ENCODE data around the gene SLC26A11.

DNA sequence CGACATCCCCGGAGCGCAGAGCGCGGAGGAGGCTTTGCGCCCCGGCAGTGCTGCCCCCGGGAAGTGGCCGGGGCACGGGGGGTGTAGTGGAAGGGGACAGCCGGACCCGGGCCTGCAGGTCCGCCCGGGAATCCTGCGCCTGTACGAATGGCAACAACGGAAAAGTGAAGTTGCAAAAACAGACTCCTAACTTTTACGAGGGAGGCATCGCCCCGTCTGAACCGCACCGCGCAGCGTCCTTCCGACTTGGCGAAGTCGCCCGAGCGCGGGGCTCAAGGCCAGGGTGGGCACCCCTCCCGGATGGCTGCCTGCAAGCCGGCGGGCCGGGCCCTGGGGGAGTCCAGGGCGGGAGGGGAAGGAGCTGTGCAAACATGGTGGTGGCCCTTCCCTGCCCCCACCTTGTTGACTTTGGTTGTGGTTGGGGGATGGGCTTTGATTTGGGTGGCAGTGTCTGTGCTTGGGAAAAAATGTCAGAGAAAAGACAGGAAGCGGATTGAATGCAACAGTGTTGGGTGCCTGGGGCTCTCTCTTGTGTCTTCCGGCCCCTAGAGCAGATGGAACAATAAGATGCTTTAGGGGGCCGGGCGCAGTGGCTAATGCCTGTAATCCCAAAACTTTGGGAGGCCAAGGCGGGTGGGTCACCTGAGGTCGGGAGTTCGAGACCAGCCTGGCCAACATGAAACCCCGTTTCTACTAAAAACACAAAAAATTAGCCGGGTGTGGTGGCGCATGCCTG, 41.1 kb downstream of the SLC26A11 start:
- TF ChIP-seq POLR2AphosphoS5 (IDR thresholded peaks at IDR 0.05; ENCODE audit: low read depth) (no peak), REST (IDR thresholded peaks at IDR 0.05; ENCODE audit: insufficient replicate concordance, low read depth) (no peak), SPI1 (IDR thresholded peaks at IDR 0.05; ENCODE audit: borderline replicate concordance, low read depth) (no peak)
- TF ChIP-seq, protein P1, sequence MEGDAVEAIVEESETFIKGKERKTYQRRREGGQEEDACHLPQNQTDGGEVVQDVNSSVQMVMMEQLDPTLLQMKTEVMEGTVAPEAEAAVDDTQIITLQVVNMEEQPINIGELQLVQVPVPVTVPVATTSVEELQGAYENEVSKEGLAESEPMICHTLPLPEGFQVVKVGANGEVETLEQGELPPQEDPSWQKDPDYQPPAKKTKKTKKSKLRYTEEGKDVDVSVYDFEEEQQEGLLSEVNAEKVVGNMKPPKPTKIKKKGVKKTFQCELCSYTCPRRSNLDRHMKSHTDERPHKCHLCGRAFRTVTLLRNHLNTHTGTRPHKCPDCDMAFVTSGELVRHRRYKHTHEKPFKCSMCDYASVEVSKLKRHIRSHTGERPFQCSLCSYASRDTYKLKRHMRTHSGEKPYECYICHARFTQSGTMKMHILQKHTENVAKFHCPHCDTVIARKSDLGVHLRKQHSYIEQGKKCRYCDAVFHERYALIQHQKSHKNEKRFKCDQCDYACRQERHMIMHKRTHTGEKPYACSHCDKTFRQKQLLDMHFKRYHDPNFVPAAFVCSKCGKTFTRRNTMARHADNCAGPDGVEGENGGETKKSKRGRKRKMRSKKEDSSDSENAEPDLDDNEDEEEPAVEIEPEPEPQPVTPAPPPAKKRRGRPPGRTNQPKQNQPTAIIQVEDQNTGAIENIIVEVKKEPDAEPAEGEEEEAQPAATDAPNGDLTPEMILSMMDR (IDR thresholded peaks at IDR 0.05; ENCODE audit: insufficient read depth, low read length), result no peak
